ENCODE measurements around the gene JMJD8. TPM values are rescaled to one million over a fixed set of nuclear protein-coding genes. Genes with fewer than 3 reads are reported as not detected.

The JMJD8 gene
- polyA plus RNA-seq, 3 donors = 28.7 to 45.3 (median 33.5) TPM

- no peaks in the 10 kb centered on the region for H3K9me3 ChIP-seq (replicated peaks in 1 of 2; ENCODE audit: control insufficient read depth in 1 of 2, insufficient read depth in 1 of 2, low read length in 2 of 2)
- no peak overlapping the region for H3K4me2 ChIP-seq (replicated peaks; ENCODE audit: extremely low read depth, low read length, poor library complexity, severe bottlenecking)
- WGBS (ENCODE audit: insufficient coverage) = 92% methylated on average over 21 of the region's 22 CpGs
- peaks cover 2% of the 10 kb centered on the region for H3K79me2 ChIP-seq (ENCODE audit: insufficient read depth, low read length)
- H4K20me1 ChIP-seq (ENCODE audit: insufficient read depth, low read length) = peaks cover 14% of the 10 kb centered on the region
- TF ChIP-seq CTCF (IDR thresholded peaks at IDR 0.05) = no peak
- no peaks in the 10 kb centered on the region for H3K27me3 ChIP-seq (ENCODE audit: control insufficient read depth in 2 of 2, insufficient read depth in 2 of 2, low read length in 2 of 2)
- no peaks in the 10 kb centered on the region for H3K36me3 ChIP-seq (replicated peaks in 1 of 2; ENCODE audit: control insufficient read depth in 1 of 2, insufficient read depth in 2 of 2, low read length in 2 of 2)
- no peak overlapping the region for H3K27ac ChIP-seq (ENCODE audit: low read depth in 1 of 2, low read length in 2 of 2)
- H3K9ac ChIP-seq (ENCODE audit: insufficient read depth, low read length, poor library complexity, severe bottlenecking) = no peak overlapping the region
- no peak overlapping the region for H2AFZ ChIP-seq (ENCODE audit: insufficient read depth, low read depth, low read length, poor library complexity, severe bottlenecking)
- intact Hi-C loops (cut with micrococcal nuclease) = loop anchor here in 1 of 2 donors (5.0 kb wide), 1 partner anchor 70 kb away; no protein-coding TSS in a partner anchor
- DNase-seq = no peak
- peaks cover 18 to 33% of the 10 kb centered on the region in 2 donors for H3K4me1 ChIP-seq (ENCODE audit: control insufficient read depth in 1 of 2, insufficient read depth in 2 of 2, low read length in 2 of 2)
- peaks cover 0 to 3% (median 2%) of the 10 kb centered on the region in 3 donors for H3K27me3 Mint-ChIP-seq (ENCODE audit: low read depth in 3 of 3)
- no peak overlapping the region for H3K27ac Mint-ChIP-seq
- peaks cover 19% of the 10 kb centered on the region for H3K4me1 Mint-ChIP-seq
- no peak overlapping the region for H3K4me3 ChIP-seq (replicated peaks in 1 of 3; ENCODE audit: low read depth in 2 of 3, low read length in 3 of 3)
- H3K4me3 Mint-ChIP-seq = no peak overlapping the region
- peaks cover 0 to 15% of the 10 kb centered on the region in 2 donors for H3K36me3 Mint-ChIP-seq
- H3K9me3 Mint-ChIP-seq = no peaks in the 10 kb centered on the region
Measured at GRCh38 chr16:651844-652243, 32.3 kb downstream of the JMJD8 start.

GRCh38 chr16:649631-650030, 34.5 kb downstream of the JMJD8 start:
- Mint-ChIP-seq H3K4me3 (peak overlapping the region; percentile 59 to 68), H3K27ac (no peak overlapping the region), H3K36me3 (peaks cover 1 to 20% of the 10 kb centered on the region in 2 donors), H3K27me3 (ENCODE audit: low read depth in 3 of 3) (peaks cover 0 to 3% (median 0%) of the 10 kb centered on the region in 3 donors), H3K4me1 (peaks cover 25% of the 10 kb centered on the region), H3K9me3 (peaks cover 0 to 2% (median 0%) of the 10 kb centered on the region in 7 donors)
- Histone ChIP-seq H3K27me3 (ENCODE audit: control insufficient read depth in 2 of 2, insufficient read depth in 2 of 2, low read length in 2 of 2) (no peaks in the 10 kb centered on the region), H3K79me2 (ENCODE audit: insufficient read depth, low read length) (peaks cover 10% of the 10 kb centered on the region), H2AFZ (ENCODE audit: insufficient read depth, low read depth, low read length, poor library complexity, severe bottlenecking) (peak overlapping the region; percentile 94), H3K4me1 (ENCODE audit: control insufficient read depth in 1 of 2, insufficient read depth in 2 of 2, low read length in 2 of 2) (peaks cover 18 to 37% of the 10 kb centered on the region in 2 donors), H3K27ac (ENCODE audit: low read depth in 1 of 2, low read length in 2 of 2) (no peak overlapping the region), H3K9me3 (replicated peaks in 1 of 2; ENCODE audit: control insufficient read depth in 1 of 2, insufficient read depth in 1 of 2, low read length in 2 of 2) (no peaks in the 10 kb centered on the region), H3K4me2 (replicated peaks; ENCODE audit: extremely low read depth, low read length, poor library complexity, severe bottlenecking) (peak overlapping the region; percentile 85), H3K36me3 (replicated peaks in 1 of 2; ENCODE audit: control insufficient read depth in 1 of 2, insufficient read depth in 2 of 2, low read length in 2 of 2) (no peaks in the 10 kb centered on the region), H3K9ac (ENCODE audit: insufficient read depth, low read length, poor library complexity, severe bottlenecking) (peak overlapping the region; percentile 85), H4K20me1 (ENCODE audit: insufficient read depth, low read length) (peaks cover 31% of the 10 kb centered on the region), H3K4me3 (replicated peaks in 1 of 3; ENCODE audit: low read depth in 2 of 3, low read length in 3 of 3) (peak overlapping the region; percentile 9 to 79 (median 36))
- intact Hi-C loops (cut with micrococcal nuclease) = loop anchor here in 1 of 2 donors (5.0 kb wide), 1 partner anchor 67 kb away; no protein-coding TSS in a partner anchor
- no peak for DNase-seq
- WGBS (ENCODE audit: insufficient coverage) = 2% methylated on average over 44 of the region's 44 CpGs
- no peak for TF ChIP-seq CTCF (IDR thresholded peaks at IDR 0.05)
